Esophagus (tissue), 2 donors: ENCODE results near the gene GRXCR2. TPM values are rescaled to one million over a fixed set of nuclear protein-coding genes. Genes with fewer than 3 reads are reported as not detected.

Source experiments
- H3K27ac ChIP-seq, 2 donors: one replicate each; pipeline ENCODE4 v1.5.1; 2013; ENCODE audit warnings: low read depth in 2 of 2, mild to moderate bottlenecking in 2 of 2, inconsistent platforms in 1 of 2, low read length in 1 of 2, moderate library complexity in 1 of 2
- H3K27me3 ChIP-seq, 2 donors: one replicate each; pipeline ENCODE4 v1.6.1; 2013; ENCODE audit warnings: low read length in 2 of 2, control low read depth in 1 of 2, mild to moderate bottlenecking in 1 of 2; ENCODE audit not compliant: insufficient read depth in 2 of 2, control insufficient read depth in 1 of 2
- H3K36me3 ChIP-seq, 2 donors: one replicate each; pipeline ENCODE4 v1.6.1; 2013; ENCODE audit warnings: low read length in 1 of 2; ENCODE audit not compliant: control insufficient read depth in 2 of 2, insufficient read depth in 2 of 2
- H3K4me1 ChIP-seq, 2 donors: one replicate each; pipeline ENCODE4 v1.6.1; 2013; ENCODE audit warnings: low read length in 1 of 2; ENCODE audit not compliant: control insufficient read depth in 2 of 2, insufficient read depth in 2 of 2
- H3K4me3 ChIP-seq, 2 donors: one replicate each; pipeline ENCODE4 v1.5.1; 2013; ENCODE audit warnings: low read length in 2 of 2, mild to moderate bottlenecking in 2 of 2, low read depth in 1 of 2, moderate library complexity in 1 of 2
- H3K9me3 ChIP-seq, 2 donors: one replicate each; pipeline ENCODE4 v1.6.1; 2013; ENCODE audit warnings: mild to moderate bottlenecking in 2 of 2, low read depth in 1 of 2, low read length in 1 of 2, moderate library complexity in 1 of 2; ENCODE audit not compliant: control insufficient read depth in 2 of 2, insufficient read depth in 1 of 2
- WGBS, 2 donors: extraction: QIAGEN DNeasy Blood & Tissue Kit; methylation state at CpG; one replicate each; pipeline ENCODE4 v1.1.7; 2013; 5-methylcytosine and 5-hydroxymethylcytosine counted together
- polyA plus RNA-seq, 2 donors: library from polyadenylated mRNA; stranded (reverse); fragments of 200-250 nt; gene quantifications; one replicate each; pipeline ENCODE4 v1.2.3, GENCODE V29; 2013
- donor health status: healthy with polysubstance abuse.
- donor health status: Bipolar disorder and iron deficiency.

GRXCR2 gene
- polyA plus RNA-seq, 2 donors = 0.02 to 0.04 TPM

- Histone ChIP-seq H3K27me3 (no peaks in the 10 kb centered on the region), H3K4me3 (no peak overlapping the region), H3K4me1 (no peaks in the 10 kb centered on the region), H3K9me3 (no peaks in the 10 kb centered on the region), H3K36me3 (no peaks in the 10 kb centered on the region), H3K27ac (no peak overlapping the region)
- 86 to 88% methylated on average over 5 of the region's 5 CpGs for WGBS, 2 donors
Measured at GRCh38 chr5:145912594-145912993, 39.8 kb upstream of the GRXCR2 start.

DNA sequence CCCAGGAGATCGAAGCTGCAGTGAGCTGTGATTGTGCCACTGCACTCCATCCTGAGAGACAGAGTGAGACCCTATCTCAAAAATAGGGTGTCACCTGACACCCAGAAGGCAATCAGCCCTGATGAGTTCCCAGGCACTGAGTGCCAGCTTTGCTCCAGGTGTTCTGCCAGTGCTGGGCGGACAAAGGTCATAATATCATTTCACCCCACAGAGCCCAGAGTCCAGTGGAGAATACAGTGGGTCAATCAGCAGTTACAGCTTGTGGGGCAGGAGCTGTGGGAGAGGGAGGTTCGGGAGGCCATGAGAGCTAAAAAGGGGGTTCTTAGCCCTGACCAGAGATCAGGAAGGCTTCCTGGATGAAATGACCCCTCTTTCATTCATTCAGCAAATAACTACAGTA, 39.2 kb upstream of the GRXCR2 start:
- Histone ChIP-seq H3K27ac (no peak overlapping the region), H3K9me3 (no peaks in the 10 kb centered on the region), H3K27me3 (no peaks in the 10 kb centered on the region), H3K36me3 (no peaks in the 10 kb centered on the region), H3K4me3 (no peak overlapping the region), H3K4me1 (no peaks in the 10 kb centered on the region)
- WGBS, 2 donors = 86 to 91% methylated on average over 3 of the region's 3 CpGs

GRCh38 chr5:145911164-145911563, 38.4 kb upstream of the GRXCR2 start:
- H3K4me1 ChIP-seq = no peaks in the 10 kb centered on the region
- no peaks in the 10 kb centered on the region for H3K36me3 ChIP-seq
- H3K9me3 ChIP-seq = no peaks in the 10 kb centered on the region
- WGBS, 2 donors = 77 to 81% methylated on average over 6 of the region's 6 CpGs
- H3K27me3 ChIP-seq = no peaks in the 10 kb centered on the region
- no peak overlapping the region for H3K27ac ChIP-seq
- no peak overlapping the region for H3K4me3 ChIP-seq

- 71 to 85% methylated on average over 3 of the region's 3 CpGs for WGBS, 2 donors
Measured at GRCh38 chr5:145908206-145908960, 35.6 kb upstream of the GRXCR2 start.

GRCh38 chr5:145906401-145906800, 33.6 kb upstream of the GRXCR2 start:
- 60 to 63% methylated on average over 1 of the region's 1 CpG for WGBS, 2 donors
- Histone ChIP-seq H3K9me3 (no peaks in the 10 kb centered on the region), H3K27ac (no peak overlapping the region), H3K36me3 (no peaks in the 10 kb centered on the region), H3K4me1 (no peaks in the 10 kb centered on the region), H3K27me3 (no peaks in the 10 kb centered on the region), H3K4me3 (no peak overlapping the region)

More at GRCh38 chr5:145908206-145908960, 35.6 kb upstream of the GRXCR2 start:
- Histone ChIP-seq H3K4me3 (no peak overlapping the region), H3K27ac (no peak overlapping the region), H3K9me3 (no peaks in the 10 kb centered on the region), H3K36me3 (no peaks in the 10 kb centered on the region), H3K4me1 (no peaks in the 10 kb centered on the region), H3K27me3 (no peaks in the 10 kb centered on the region)

GRCh38 chr5:145904743-145905142, 31.9 kb upstream of the GRXCR2 start:
- Histone ChIP-seq H3K9me3 (no peaks in the 10 kb centered on the region), H3K36me3 (no peaks in the 10 kb centered on the region), H3K27me3 (no peaks in the 10 kb centered on the region), H3K4me1 (no peaks in the 10 kb centered on the region), H3K4me3 (no peak overlapping the region), H3K27ac (no peak overlapping the region)
- WGBS, 2 donors = 88 to 89% methylated on average over 5 of the region's 5 CpGs

DNA sequence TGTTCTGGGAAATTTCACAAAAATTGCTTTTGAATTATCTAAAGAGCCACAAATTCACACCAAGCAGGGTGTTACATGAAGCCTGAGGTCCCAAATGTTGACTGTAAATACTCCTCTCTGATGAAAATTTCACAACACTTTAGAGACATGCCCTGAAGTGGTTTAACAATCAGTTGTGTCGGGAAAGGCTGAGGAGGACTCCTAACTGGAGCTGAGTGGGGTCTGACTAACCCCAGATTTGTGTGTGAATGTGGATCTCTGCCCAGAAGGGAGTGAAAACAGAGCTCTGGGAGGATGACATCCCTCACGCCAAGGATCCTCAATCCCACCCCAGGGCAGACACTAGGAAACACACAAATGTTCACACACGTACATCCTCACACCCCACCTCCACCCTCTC, 31.1 kb upstream of the GRXCR2 start:
- Histone ChIP-seq H3K27ac (no peak overlapping the region), H3K4me1 (no peaks in the 10 kb centered on the region), H3K4me3 (no peak overlapping the region), H3K36me3 (no peaks in the 10 kb centered on the region), H3K9me3 (no peaks in the 10 kb centered on the region), H3K27me3 (no peaks in the 10 kb centered on the region)
- WGBS, 2 donors = 56 to 74% methylated on average over 3 of the region's 3 CpGs

GRCh38 chr5:145903113-145903512, 30.3 kb upstream of the GRXCR2 start:
- Histone ChIP-seq H3K9me3 (no peaks in the 10 kb centered on the region), H3K36me3 (no peaks in the 10 kb centered on the region), H3K27me3 (no peaks in the 10 kb centered on the region), H3K4me1 (no peaks in the 10 kb centered on the region), H3K27ac (no peak overlapping the region), H3K4me3 (no peak overlapping the region)
- WGBS, 2 donors = 83 to 86% methylated on average over 3 of the region's 3 CpGs

GRCh38 chr5:145902421-145902820, 29.6 kb upstream of the GRXCR2 start:
- H3K4me3 ChIP-seq = no peak overlapping the region
- H3K9me3 ChIP-seq = no peaks in the 10 kb centered on the region
- WGBS, 2 donors = 81 to 83% methylated on average over 1 of the region's 1 CpG
- H3K27me3 ChIP-seq = no peaks in the 10 kb centered on the region
- H3K36me3 ChIP-seq = no peaks in the 10 kb centered on the region
- H3K4me1 ChIP-seq = no peaks in the 10 kb centered on the region
- H3K27ac ChIP-seq = no peak overlapping the region

GRCh38 chr5:145898171-145898570, 25.4 kb upstream of the GRXCR2 start:
- Histone ChIP-seq H3K27me3 (no peaks in the 10 kb centered on the region), H3K9me3 (no peaks in the 10 kb centered on the region), H3K27ac (no peak overlapping the region), H3K36me3 (no peaks in the 10 kb centered on the region), H3K4me1 (no peaks in the 10 kb centered on the region), H3K4me3 (no peak overlapping the region)
